PC-9 (cell line): ENCODE data around the gene DCTD.

ENCODE experiments used
- EZH2 ChIP-seq: fragments of 200-600 bp; sonication (generic); IDR thresholded peaks from 2 replicates; pipeline ENCODE4 v1.8.0; 2017; ENCODE audit warnings: antibody characterized with exemption, low read depth
- TF ChIP-seq, protein P1 (sequence below): fragments of 200-600 bp; sonication (generic); conservative IDR thresholded peaks from 2 replicates; pipeline ENCODE4 v1.6.1; 2017; ENCODE audit warnings: mixed run types, antibody characterized with exemption, mild to moderate bottlenecking, moderate library complexity

- TF ChIP-seq, protein P1, sequence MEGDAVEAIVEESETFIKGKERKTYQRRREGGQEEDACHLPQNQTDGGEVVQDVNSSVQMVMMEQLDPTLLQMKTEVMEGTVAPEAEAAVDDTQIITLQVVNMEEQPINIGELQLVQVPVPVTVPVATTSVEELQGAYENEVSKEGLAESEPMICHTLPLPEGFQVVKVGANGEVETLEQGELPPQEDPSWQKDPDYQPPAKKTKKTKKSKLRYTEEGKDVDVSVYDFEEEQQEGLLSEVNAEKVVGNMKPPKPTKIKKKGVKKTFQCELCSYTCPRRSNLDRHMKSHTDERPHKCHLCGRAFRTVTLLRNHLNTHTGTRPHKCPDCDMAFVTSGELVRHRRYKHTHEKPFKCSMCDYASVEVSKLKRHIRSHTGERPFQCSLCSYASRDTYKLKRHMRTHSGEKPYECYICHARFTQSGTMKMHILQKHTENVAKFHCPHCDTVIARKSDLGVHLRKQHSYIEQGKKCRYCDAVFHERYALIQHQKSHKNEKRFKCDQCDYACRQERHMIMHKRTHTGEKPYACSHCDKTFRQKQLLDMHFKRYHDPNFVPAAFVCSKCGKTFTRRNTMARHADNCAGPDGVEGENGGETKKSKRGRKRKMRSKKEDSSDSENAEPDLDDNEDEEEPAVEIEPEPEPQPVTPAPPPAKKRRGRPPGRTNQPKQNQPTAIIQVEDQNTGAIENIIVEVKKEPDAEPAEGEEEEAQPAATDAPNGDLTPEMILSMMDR = no peak
- no peak for TF ChIP-seq EZH2
These were observed 58.5 kb downstream of the DCTD start for GRCh38 chr4:182858711-182859110.
